RWPE2 (cell line): ENCODE data around the gene GRK3.

Source experiments
- ATAC-seq: fragments of 200-7000 bp; cut with Tn5 transposase; 3 replicates; pipeline ENCODE4 v1.9.1; 2021; ENCODE audit warnings: low read depth
- DNase-seq: peaks from one replicate; pipeline ENCODE4 v3.0.0-alpha.2; 2020; ENCODE audit warnings: low spot score
- H3K27ac ChIP-seq: fragments of 450-650 bp; 2 replicates; pipeline ENCODE4 v1.5.1; 2017; ENCODE audit warnings: mild to moderate bottlenecking; ENCODE audit not compliant: poor library complexity, severe bottlenecking
- H3K27me3 ChIP-seq: fragments of 250-450 bp; sonication (Bioruptor Pico); 2 replicates; pipeline ENCODE4 v1.5.1; 2021; ENCODE audit warnings: mild to moderate bottlenecking, moderate library complexity; ENCODE audit not compliant: insufficient read depth, poor library complexity, severe bottlenecking
- H3K36me3 ChIP-seq: fragments of 250-450 bp; sonication (Bioruptor Pico); 2 replicates; pipeline ENCODE4 v1.5.1; 2020; ENCODE audit warnings: low read depth, mild to moderate bottlenecking, moderate library complexity
- H3K4me1 ChIP-seq: fragments of 250-450 bp; sonication (Bioruptor Pico); 2 replicates; pipeline ENCODE4 v1.5.1; 2021; ENCODE audit warnings: mild to moderate bottlenecking, moderate library complexity; ENCODE audit not compliant: insufficient read depth, poor library complexity, severe bottlenecking
- H3K4me3 ChIP-seq: fragments of 250-450 bp; sonication (Bioruptor Pico); 2 replicates; pipeline ENCODE4 v1.5.1; 2021; ENCODE audit warnings: mild to moderate bottlenecking, moderate library complexity; ENCODE audit not compliant: severe bottlenecking
- H3K9me3 ChIP-seq: fragments of 250-450 bp; sonication (Bioruptor Pico); 2 replicates; pipeline ENCODE4 v1.5.1; 2021; ENCODE audit warnings: mild to moderate bottlenecking, moderate library complexity; ENCODE audit not compliant: severe bottlenecking
- TF ChIP-seq, protein P1 (sequence below): fragments of 450-650 bp; IDR thresholded peaks from one replicate; pipeline ENCODE4 v1.5.1; 2017; ENCODE audit warnings: mild to moderate bottlenecking, moderate library complexity; ENCODE audit not compliant: poor library complexity, severe bottlenecking

The GRK3 gene

GRCh38 chr22:25636323-25636722 lies 71.8 kb downstream of the GRK3 start:
- H3K27me3 ChIP-seq = no peaks in the 10 kb centered on the region
- ATAC-seq (no peak), DNase-seq (no peak)
- TF ChIP-seq, protein P1, sequence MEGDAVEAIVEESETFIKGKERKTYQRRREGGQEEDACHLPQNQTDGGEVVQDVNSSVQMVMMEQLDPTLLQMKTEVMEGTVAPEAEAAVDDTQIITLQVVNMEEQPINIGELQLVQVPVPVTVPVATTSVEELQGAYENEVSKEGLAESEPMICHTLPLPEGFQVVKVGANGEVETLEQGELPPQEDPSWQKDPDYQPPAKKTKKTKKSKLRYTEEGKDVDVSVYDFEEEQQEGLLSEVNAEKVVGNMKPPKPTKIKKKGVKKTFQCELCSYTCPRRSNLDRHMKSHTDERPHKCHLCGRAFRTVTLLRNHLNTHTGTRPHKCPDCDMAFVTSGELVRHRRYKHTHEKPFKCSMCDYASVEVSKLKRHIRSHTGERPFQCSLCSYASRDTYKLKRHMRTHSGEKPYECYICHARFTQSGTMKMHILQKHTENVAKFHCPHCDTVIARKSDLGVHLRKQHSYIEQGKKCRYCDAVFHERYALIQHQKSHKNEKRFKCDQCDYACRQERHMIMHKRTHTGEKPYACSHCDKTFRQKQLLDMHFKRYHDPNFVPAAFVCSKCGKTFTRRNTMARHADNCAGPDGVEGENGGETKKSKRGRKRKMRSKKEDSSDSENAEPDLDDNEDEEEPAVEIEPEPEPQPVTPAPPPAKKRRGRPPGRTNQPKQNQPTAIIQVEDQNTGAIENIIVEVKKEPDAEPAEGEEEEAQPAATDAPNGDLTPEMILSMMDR = no peak
- no peaks in the 10 kb centered on the region for H3K4me1 ChIP-seq
- H3K9me3 ChIP-seq = peaks cover 3% of the 10 kb centered on the region
- H3K4me3 ChIP-seq = no peak overlapping the region
- peaks cover 5% of the 10 kb centered on the region; the same call in 1 of the 2 replicates for H3K36me3 ChIP-seq
- H3K27ac ChIP-seq = no peak overlapping the region

DNA sequence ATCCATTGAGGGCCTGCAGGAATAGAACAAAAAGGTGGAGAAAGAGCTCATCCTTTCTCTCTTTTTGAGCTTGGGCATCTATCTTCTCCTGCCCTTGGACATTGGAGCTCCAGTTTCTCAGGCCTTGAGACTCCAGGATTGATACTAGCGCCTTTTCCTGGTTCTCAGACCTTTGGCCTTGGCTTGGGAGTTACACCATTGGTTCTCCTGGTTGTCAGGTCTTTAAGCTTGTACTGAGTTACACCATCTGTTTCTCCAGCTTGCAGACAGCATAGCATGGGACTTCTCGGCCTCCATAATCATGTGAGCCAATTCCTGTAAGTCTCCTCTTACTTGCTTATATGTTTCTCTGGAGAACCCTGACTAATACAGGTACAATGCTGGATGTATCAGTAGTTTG lies 72.6 kb downstream of the GRK3 start:
- no peaks in the 10 kb centered on the region for H3K27me3 ChIP-seq
- H3K9me3 ChIP-seq = peaks cover 3% of the 10 kb centered on the region
- no peak overlapping the region for H3K27ac ChIP-seq
- no peak overlapping the region for H3K4me3 ChIP-seq
- DNase-seq (no peak), ATAC-seq (no peak)
- H3K36me3 ChIP-seq = peaks cover 5% of the 10 kb centered on the region; the same call in 1 of the 2 replicates
- no peaks in the 10 kb centered on the region for H3K4me1 ChIP-seq
- TF ChIP-seq, protein P1 = no peak

DNA sequence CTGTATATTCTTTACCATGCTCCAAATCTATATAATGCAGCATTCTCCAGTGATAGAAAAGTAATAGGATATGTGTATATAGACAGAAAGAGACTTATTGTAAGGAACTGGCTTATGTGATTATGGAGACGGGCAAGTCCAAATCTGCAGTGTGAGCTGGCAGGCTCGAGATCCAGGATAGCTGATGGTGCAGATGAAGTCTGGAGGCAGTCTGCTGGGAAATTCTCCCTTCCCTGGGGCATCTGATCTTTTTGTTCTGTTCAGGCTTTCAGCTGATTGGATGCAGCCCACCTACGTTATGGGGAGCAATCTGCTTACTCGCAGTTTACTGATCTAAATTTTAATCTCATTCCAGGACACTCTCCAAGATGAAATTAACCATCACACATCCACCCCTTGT lies 73.2 kb downstream of the GRK3 start:
- Histone ChIP-seq H3K27me3 (no peaks in the 10 kb centered on the region), H3K4me3 (no peak overlapping the region), H3K4me1 (no peaks in the 10 kb centered on the region), H3K9me3 (peaks cover 3% of the 10 kb centered on the region), H3K27ac (no peak overlapping the region), H3K36me3 (peaks cover 5% of the 10 kb centered on the region; the same call in 1 of the 2 replicates)
- TF ChIP-seq, protein P1 = no peak
- no peak for DNase-seq
- ATAC-seq = no peak

GRCh38 chr22:25638638-25639037 lies 74.2 kb downstream of the GRK3 start:
- Histone ChIP-seq H3K4me1 (no peaks in the 10 kb centered on the region), H3K36me3 (peaks cover 5% of the 10 kb centered on the region; the same call in 1 of the 2 replicates), H3K4me3 (no peak overlapping the region), H3K27me3 (no peaks in the 10 kb centered on the region), H3K27ac (no peak overlapping the region), H3K9me3 (peaks cover 3% of the 10 kb centered on the region)
- ATAC-seq = no peak
- DNase-seq = no peak
- TF ChIP-seq, protein P1 = no peak

- Histone ChIP-seq H3K4me3 (no peak overlapping the region), H3K27me3 (no peaks in the 10 kb centered on the region), H3K36me3 (peaks cover 5% of the 10 kb centered on the region; the same call in 1 of the 2 replicates), H3K9me3 (peaks cover 3% of the 10 kb centered on the region), H3K27ac (no peak overlapping the region), H3K4me1 (peaks cover 5% of the 10 kb centered on the region)
- ATAC-seq = no peak
- TF ChIP-seq, protein P1 = no peak
- no peak for DNase-seq
Measured at GRCh38 chr22:25641650-25642049, 77.2 kb downstream of the GRK3 start.
